Measurements from ENCODE around the gene PROX2. TPM values are rescaled to one million over a fixed set of nuclear protein-coding genes. Genes with fewer than 3 reads are reported as not detected.

The PROX2 gene
- polyA plus RNA-seq, 1 donor (not counting 4 experiments of a cell fraction or from before 2014, with no cell fraction given), result not detected

GRCh38 chr14:74911221-74911620, 35.3 kb upstream of the PROX2 start:
- Histone ChIP-seq H3K4me3 (ENCODE audit: control insufficient read depth in 2 of 3, extremely low read depth in 1 of 3, insufficient read depth in 2 of 3, low read depth in 1 of 3, low read length in 3 of 3) (no peak overlapping the region), H3K4me1 (ENCODE audit: control insufficient read depth, extremely low read depth, insufficient read depth, low read length) (peaks cover 6% of the 10 kb centered on the region), H3K4me2 (ENCODE audit: control insufficient read depth, extremely low read depth, insufficient read depth, low read depth, low read length) (no peak overlapping the region), H3K9me1 (ENCODE audit: control insufficient read depth, extremely low read depth, insufficient read depth, low read length) (no peaks in the 10 kb centered on the region), H3K9me3 (ENCODE audit: control insufficient read depth, low read depth, low read length) (no peaks in the 10 kb centered on the region), H3K36me3 (ENCODE audit: control insufficient read depth in 2 of 2, extremely low read depth in 1 of 2, insufficient read depth in 2 of 2, low read length in 2 of 2) (peaks cover 4 to 5% of the 10 kb centered on the region in 2 experiments), H3K9ac (ENCODE audit: control insufficient read depth, extremely low read depth, insufficient read depth, low read length) (no peak overlapping the region), H4K20me1 (ENCODE audit: control insufficient read depth, extremely low read depth, insufficient read depth, low read length) (no peaks in the 10 kb centered on the region), H2AFZ (ENCODE audit: control insufficient read depth, low read length) (no peak overlapping the region), H3K27ac (ENCODE audit: control insufficient read depth, insufficient read depth, low read length) (no peak overlapping the region), H3K27me3 (ENCODE audit: control insufficient read depth, extremely low read depth, insufficient read depth, low read length) (no peaks in the 10 kb centered on the region), H3K79me2 (ENCODE audit: control insufficient read depth, insufficient read depth, low read length) (no peaks in the 10 kb centered on the region)
- TF ChIP-seq CTCF (optimal IDR thresholded peaks at IDR 0.05 in 1 of 3, IDR thresholded peaks at IDR 0.05 in 1 of 3, conservative IDR thresholded peaks at IDR 0.05 in 1 of 3; ENCODE audit: extremely low read depth in 1 of 3, insufficient read depth in 2 of 3, low read length in 3 of 3), result no peak
- no peak for TF ChIP-seq EZH2 (IDR thresholded peaks at IDR 0.05; ENCODE audit: low read length)
- no peak for FAIRE-seq
- dilution Hi-C loops (cut with MboI; ENCODE audit: extremely low pct_ligation_motif_present, low sequenced_read_pairs), result no loop called here
- no peak for DNase-seq (ENCODE audit: low read depth, low spot score)

- Histone ChIP-seq H3K9ac (ENCODE audit: control insufficient read depth, extremely low read depth, insufficient read depth, low read length) (no peak overlapping the region), H4K20me1 (ENCODE audit: control insufficient read depth, extremely low read depth, insufficient read depth, low read length) (no peaks in the 10 kb centered on the region), H3K4me2 (ENCODE audit: control insufficient read depth, extremely low read depth, insufficient read depth, low read depth, low read length) (no peak overlapping the region), H3K79me2 (ENCODE audit: control insufficient read depth, insufficient read depth, low read length) (no peaks in the 10 kb centered on the region), H3K9me1 (ENCODE audit: control insufficient read depth, extremely low read depth, insufficient read depth, low read length) (no peaks in the 10 kb centered on the region), H3K9me3 (ENCODE audit: control insufficient read depth, low read depth, low read length) (no peaks in the 10 kb centered on the region), H3K4me3 (ENCODE audit: control insufficient read depth in 2 of 3, extremely low read depth in 1 of 3, insufficient read depth in 2 of 3, low read depth in 1 of 3, low read length in 3 of 3) (no peak overlapping the region), H3K36me3 (ENCODE audit: control insufficient read depth in 2 of 2, extremely low read depth in 1 of 2, insufficient read depth in 2 of 2, low read length in 2 of 2) (peaks cover 5 to 8% of the 10 kb centered on the region in 2 experiments), H2AFZ (ENCODE audit: control insufficient read depth, low read length) (peak overlapping the region; percentile 68), H3K4me1 (ENCODE audit: control insufficient read depth, extremely low read depth, insufficient read depth, low read length) (peaks cover 6% of the 10 kb centered on the region), H3K27ac (ENCODE audit: control insufficient read depth, insufficient read depth, low read length) (no peak overlapping the region), H3K27me3 (ENCODE audit: control insufficient read depth, extremely low read depth, insufficient read depth, low read length) (no peaks in the 10 kb centered on the region)
- DNase-seq (ENCODE audit: low read depth, low spot score) (no peak), FAIRE-seq (no peak)
- no peak for TF ChIP-seq CTCF (optimal IDR thresholded peaks at IDR 0.05 in 1 of 3, IDR thresholded peaks at IDR 0.05 in 1 of 3, conservative IDR thresholded peaks at IDR 0.05 in 1 of 3; ENCODE audit: extremely low read depth in 1 of 3, insufficient read depth in 2 of 3, low read length in 3 of 3)
- no peak for TF ChIP-seq EZH2 (IDR thresholded peaks at IDR 0.05; ENCODE audit: low read length)
- dilution Hi-C loops (cut with MboI; ENCODE audit: extremely low pct_ligation_motif_present, low sequenced_read_pairs), result no loop called here
Observed at GRCh38 chr14:74910556-74910955, 34.6 kb upstream of the PROX2 start.
